Body of pancreas (tissue), 4 donors: ENCODE data around the gene SIGLEC1. TPM values are rescaled to one million over a fixed set of nuclear protein-coding genes. Genes with fewer than 3 reads are reported as not detected.

Experiments
- ATAC-seq: fragments of 150-250 bp; one replicate; pipeline ENCODE4 v1.9.1; 2016
- DNase-seq, 4 donors: peaks; one replicate each; pipeline ENCODE4 v3.0.0-alpha.2; 2019
- H3K27ac ChIP-seq, 4 donors: fragments of 200-600 bp; sonication (generic); 1 replicate in 3 of 4; 2 replicates in 1 of 4; pipeline versions ENCODE4 v1.5.1 to v1.6.1; 2016 to 2019; ENCODE audit warnings: mild to moderate bottlenecking in 1 of 4, mixed read lengths in 1 of 4, moderate library complexity in 1 of 4
- H3K27me3 ChIP-seq, 2 donors: fragments of 200-600 bp; sonication (generic); one replicate each; pipeline ENCODE4 v1.6.0; 2016; ENCODE audit warnings: mild to moderate bottlenecking in 1 of 2
- H3K36me3 ChIP-seq, 2 donors: fragments of 200-600 bp; sonication (generic); replicated peaks in 1 of 2; 2 replicates each; pipeline ENCODE4 v1.5.1; 2016; ENCODE audit warnings: low read depth in 2 of 2; ENCODE audit not compliant: insufficient read depth in 1 of 2
- H3K4me1 ChIP-seq: fragments of 200-600 bp; sonication (generic); one replicate; pipeline ENCODE4 v1.6.0; 2016
- H3K4me3 ChIP-seq, 2 donors: fragments of 200-600 bp; sonication (generic); 1 replicate in 1 of 2; 2 replicates in 1 of 2; pipeline ENCODE4 v1.5.1; 2016 to 2019
- H3K9me3 ChIP-seq, 3 donors: fragments of 200-600 bp; sonication (generic); 1 replicate in 2 of 3; 2 replicates in 1 of 3; pipeline ENCODE4 v1.5.1; 2016
- CTCF ChIP-seq, 7 experiments: fragments of 450-650 bp in 4 of 7; fragments of 200-600 bp in 3 of 7; sonication (generic) in 3 of 7; IDR thresholded peaks; one replicate each; pipeline ENCODE4 v1.5.1; 2016 to 2019; ENCODE audit warnings: antibody characterized with exemption in 7 of 7
- POLR2A ChIP-seq, 3 donors: fragments of 450-650 bp; IDR thresholded peaks; one replicate each; pipeline ENCODE4 v1.6.1; 2016; ENCODE audit warnings: antibody characterized with exemption in 3 of 3, mild to moderate bottlenecking in 2 of 3
- WGBS, 2 donors: methylation state at CpG; one replicate each; pipeline ENCODE4 v1.1.5; 2017; 5-methylcytosine and 5-hydroxymethylcytosine counted together
- intact Hi-C: fragments of 100-400 bp; cut with DNase I; formaldehyde crosslinking; loops from one replicate; pipeline ENCODE4 v1.15.1; 2023
- total RNA-seq, 2 donors: library from RNA; depleted of rRNA; stranded (reverse); fragments of >200 nt; gene quantifications; one replicate each; pipeline ENCODE4 v1.1.0, GENCODE V29; 2016

The SIGLEC1 gene
- total RNA-seq = 1 to 10 TPM; 2.1 to 5.9 TPM

GRCh38 chr20:3712279-3712873 is at the start of gene SIGLEC1:
Gene SIGLEC1, minus strand, starts transcription at chr20:3712600. Its CDS starts 5,472 bp downstream, at chr20:3707128.
- no peaks in the 10 kb centered on the region for H3K36me3 ChIP-seq
- TF ChIP-seq CTCF (IDR thresholded peaks at IDR 0.05) (no peak), POLR2A (IDR thresholded peaks at IDR 0.05) (no peak)
- ATAC-seq = no peak
- no peaks in the 10 kb centered on the region for H3K4me1 ChIP-seq
- H3K27ac ChIP-seq = no peak within 1 kb of the TSS
- 71 to 75% methylated on average over 12 to 15 of the region's 15 CpGs for WGBS, 2 donors
- H3K9me3 ChIP-seq = no peaks in the 10 kb centered on the region
- peak in 2 of 4 donors; percentile 26 to 78 for DNase-seq
- intact Hi-C loops = no loop called here
- H3K27me3 ChIP-seq = no peaks in the 10 kb centered on the region
- H3K4me3 ChIP-seq = no peak within 1 kb of the TSS

- H3K9me3 ChIP-seq = no peaks in the 10 kb centered on the region
- DNase-seq (no peak), ATAC-seq (no peak)
- no peaks in the 10 kb centered on the region for H3K4me1 ChIP-seq
- WGBS, 2 donors = 72 to 81% methylated on average over 10 of the region's 10 CpGs
- H3K36me3 ChIP-seq = no peaks in the 10 kb centered on the region
- no peak overlapping the region for H3K27ac ChIP-seq
- no peaks in the 10 kb centered on the region for H3K27me3 ChIP-seq
- H3K4me3 ChIP-seq = no peak overlapping the region
- TF ChIP-seq CTCF (IDR thresholded peaks at IDR 0.05) (no peak), POLR2A (IDR thresholded peaks at IDR 0.05) (no peak)
- intact Hi-C loops = no loop called here
These were observed 48.4 kb upstream of the SIGLEC1 start for GRCh38 chr20:3760655-3761348.

- H3K9me3 ChIP-seq = no peaks in the 10 kb centered on the region
- 83 to 87% methylated on average over 6 to 11 of the region's 11 CpGs for WGBS, 2 donors
- H3K27ac ChIP-seq = no peak overlapping the region
- no peak for ATAC-seq
- intact Hi-C loops = no loop called here
- H3K4me1 ChIP-seq = no peaks in the 10 kb centered on the region
- no peaks in the 10 kb centered on the region for H3K36me3 ChIP-seq
- H3K4me3 ChIP-seq = no peak overlapping the region
- no peak for DNase-seq
- H3K27me3 ChIP-seq = no peaks in the 10 kb centered on the region
- TF ChIP-seq CTCF (IDR thresholded peaks at IDR 0.05) = no peak
- no peak for TF ChIP-seq POLR2A (IDR thresholded peaks at IDR 0.05)
These were observed 47.5 kb upstream of the SIGLEC1 start for GRCh38 chr20:3759884-3760283.

- Histone ChIP-seq H3K27ac (no peak overlapping the region), H3K9me3 (no peaks in the 10 kb centered on the region), H3K27me3 (no peaks in the 10 kb centered on the region), H3K36me3 (no peaks in the 10 kb centered on the region), H3K4me3 (no peak overlapping the region), H3K4me1 (no peaks in the 10 kb centered on the region)
- 87 to 90% methylated on average over 10 to 11 of the region's 11 CpGs for WGBS, 2 donors
- no peak for ATAC-seq
- TF ChIP-seq POLR2A (IDR thresholded peaks at IDR 0.05) (no peak), CTCF (IDR thresholded peaks at IDR 0.05) (no peak)
- intact Hi-C loops = no loop called here
- no peak for DNase-seq
These were observed 47.0 kb upstream of the SIGLEC1 start for GRCh38 chr20:3759316-3759823.
